Measurements from ENCODE around the gene CNTNAP5.

- TF ChIP-seq CTCF (IDR thresholded peaks at IDR 0.05) (no peak), EZH2 (IDR thresholded peaks at IDR 0.05; ENCODE audit: borderline replicate concordance, insufficient read depth, low read depth, low read length, poor library complexity, severe bottlenecking) (no peak)
Measured at GRCh38 chr2:124884315-124884714, 859.2 kb downstream of the CNTNAP5 start.
